HCT116 (cell line): Measurements from ENCODE around the gene MROH7. TPM values are rescaled to one million over a fixed set of nuclear protein-coding genes. Genes with fewer than 3 reads are reported as not detected.

Experiments used
- ATAC-seq: fragments of 200-7000 bp; cut with Tn5 transposase; 2 replicates; pipeline ENCODE4 v1.9.1; 2020; ENCODE audit warnings: mild to moderate bottlenecking, moderate library complexity
- BruUV-seq: library from RNA; stranded (reverse); fragments of 400-500 nt; replicated peaks from 2 replicates; lab custom pipeline; 2021; lab: Mats Ljungman, UMichigan
- CTCF ChIA-PET: fragments of 300-600 bp; sonication (Branson Sonifier 250); formaldehyde crosslinking; loops from one replicate; lab custom pipeline; 2021; ENCODE audit warnings: antibody characterized with exemption; lab: Charles Lee
- POLR2A ChIA-PET: fragments of 300-600, 350-600 bp; sonication (Branson Sonifier 250); formaldehyde crosslinking; loops from one replicate; lab custom pipeline; 2021; ENCODE audit warnings: antibody characterized with exemption; lab: Charles Lee
- RAD21 ChIA-PET, 2 experiments: fragments of 300-600 bp; sonication (Branson Sonifier 250); formaldehyde crosslinking; loops; one replicate each; lab custom pipeline; 2023; ENCODE audit warnings: low total read pairs in 2 of 2; ENCODE audit not compliant: uncharacterized antibody in 2 of 2, unreplicated experiment in 2 of 2, low non-redundant PET in 1 of 2; lab: Charles Lee
- DNase-seq: peaks from one replicate; pipeline ENCODE4 v3.0.0-alpha.2; 2010; ENCODE audit warnings: low read depth, low spot score
- H2AFZ ChIP-seq: fragments of 200-600 bp; shearing (Covaris generic), sonication (generic); 2 replicates; pipeline ENCODE4 v1.6.1; 2017; ENCODE audit warnings: low read depth, mixed run types, mixed read lengths, antibody characterized with exemption, low read length; ENCODE audit not compliant: poor library complexity, severe bottlenecking
- H3K27ac ChIP-seq: 2 replicates; pipeline ENCODE4 v1.5.1; 2012; ENCODE audit warnings: low read depth, low read length
- H3K27me3 ChIP-seq: fragments of 200-600 bp; sonication (generic); 2 replicates; pipeline ENCODE4 v1.6.1; 2016; ENCODE audit warnings: mixed run types, low read length, mixed read lengths; ENCODE audit not compliant: insufficient read depth
- H3K36me3 ChIP-seq, 2 experiments: fragments of 200-500 bp in 1 of 2; fragments of 200-600 bp in 1 of 2; sonication (Bioruptor generic) in 1 of 2; sonication (generic) in 1 of 2; 2 replicates each; pipeline versions ENCODE4 v1.5.1 to v1.6.1; 2014 to 2016; ENCODE audit warnings: low read length in 2 of 2, inconsistent platforms in 1 of 2, mixed read lengths in 1 of 2, mixed run types in 1 of 2; ENCODE audit not compliant: insufficient read depth in 2 of 2, control insufficient read depth in 1 of 2
- H3K4me1 ChIP-seq, 2 experiments: fragments of 200-600 bp in 1 of 2; sonication (generic) in 1 of 2; 2 replicates each; pipeline versions ENCODE4 v1.5.1 to v1.6.1; 2012 to 2017; ENCODE audit warnings: low read length in 2 of 2, inconsistent platforms in 1 of 2, mild to moderate bottlenecking in 1 of 2, mixed read lengths in 1 of 2, mixed run types in 1 of 2, moderate library complexity in 1 of 2; ENCODE audit not compliant: insufficient read depth in 2 of 2, control insufficient read depth in 1 of 2
- H3K4me2 ChIP-seq: fragments of 200-600 bp; sonication (generic); 2 replicates; pipeline ENCODE4 v1.6.1; 2017; ENCODE audit warnings: mixed run types, low read length, mixed read lengths
- H3K4me3 ChIP-seq, 2 experiments: fragments of 200-600 bp in 1 of 2; sonication (generic) in 1 of 2; replicated peaks in 1 of 2; 2 replicates each; pipeline ENCODE4 v1.5.1; 2011 to 2016; ENCODE audit warnings: low read length in 2 of 2, control low read depth in 1 of 2, low read depth in 1 of 2, mild to moderate bottlenecking in 1 of 2, mixed read lengths in 1 of 2, mixed run types in 1 of 2
- H3K79me2 ChIP-seq: fragments of 200-600 bp; sonication (generic); 2 replicates; pipeline ENCODE4 v1.6.1; 2017; ENCODE audit warnings: mild to moderate bottlenecking, mixed run types, low read length, moderate library complexity, mixed read lengths; ENCODE audit not compliant: insufficient read depth
- H3K9ac ChIP-seq: fragments of 200-600 bp; sonication (generic); 2 replicates; pipeline ENCODE4 v1.6.1; 2016; ENCODE audit warnings: low read length, mixed read lengths
- H3K9me2 ChIP-seq: fragments of 200-600 bp; sonication (generic), shearing (Covaris generic); 2 replicates; pipeline ENCODE4 v1.6.1; 2017; ENCODE audit warnings: mixed run types, mild to moderate bottlenecking, moderate library complexity; ENCODE audit not compliant: insufficient read depth
- H3K9me3 ChIP-seq, 2 experiments: fragments of 200-500 bp in 1 of 2; fragments of 200-600 bp in 1 of 2; sonication (Bioruptor generic) in 1 of 2; sonication (generic) in 1 of 2; 2 replicates each; pipeline ENCODE4 v1.6.1; 2014 to 2017; ENCODE audit warnings: low read length in 2 of 2, mixed read lengths in 2 of 2, inconsistent platforms in 1 of 2, low read depth in 1 of 2, mild to moderate bottlenecking in 1 of 2, mixed run types in 1 of 2, moderate library complexity in 1 of 2; ENCODE audit not compliant: control insufficient read depth in 1 of 2, insufficient read depth in 1 of 2
- H4K20me1 ChIP-seq: fragments of 200-600 bp; sonication (generic), shearing (Covaris generic); 2 replicates; pipeline ENCODE4 v1.6.1; 2017; ENCODE audit warnings: mixed run types, mild to moderate bottlenecking, moderate library complexity; ENCODE audit not compliant: insufficient read depth
- ATF3 ChIP-seq: IDR thresholded peaks from 2 replicates; pipeline ENCODE4 v1.6.1; 2012
- CEBPB ChIP-seq: IDR thresholded peaks from 2 replicates; pipeline ENCODE4 v1.6.1; 2012; ENCODE audit warnings: low read depth
- CTCF ChIP-seq, 3 experiments: fragments of 200-600 bp in 1 of 3; sonication (generic) in 1 of 3; IDR thresholded peaks in 2 of 3; conservative IDR thresholded peaks in 1 of 3; 2 replicates each; pipeline ENCODE4 v1.5.1; 2012 to 2017; ENCODE audit warnings: low read depth in 2 of 3, low read length in 2 of 3, antibody characterized with exemption in 1 of 3, borderline replicate concordance in 1 of 3, control low read depth in 1 of 3, mild to moderate bottlenecking in 1 of 3, mixed read lengths in 1 of 3, mixed run types in 1 of 3, moderate library complexity in 1 of 3; ENCODE audit not compliant: insufficient read depth in 1 of 3
- EGR1 ChIP-seq: IDR thresholded peaks from 2 replicates; pipeline ENCODE4 v1.6.1; 2012; ENCODE audit warnings: low read depth
- ELF1 ChIP-seq: IDR thresholded peaks from 2 replicates; pipeline ENCODE4 v1.6.1; 2012; ENCODE audit warnings: low read depth, borderline replicate concordance
- FOSL1 ChIP-seq: IDR thresholded peaks from 2 replicates; pipeline ENCODE4 v1.6.1; 2012; ENCODE audit warnings: low read depth
- JUND ChIP-seq: IDR thresholded peaks from 2 replicates; pipeline ENCODE4 v1.6.1; 2012
- POLR2AphosphoS5 ChIP-seq: IDR thresholded peaks from 2 replicates; pipeline ENCODE4 v1.6.1; 2011; ENCODE audit warnings: mild to moderate bottlenecking, low read depth, low read length, moderate library complexity
- RAD21 ChIP-seq: IDR thresholded peaks from 2 replicates; pipeline ENCODE4 v1.6.1; 2012; ENCODE audit warnings: low read depth, mild to moderate bottlenecking
- REST ChIP-seq: IDR thresholded peaks from 2 replicates; pipeline ENCODE4 v1.6.1; 2012; ENCODE audit warnings: low read depth
- SIN3A ChIP-seq: IDR thresholded peaks from 2 replicates; pipeline ENCODE4 v1.6.1; 2012; ENCODE audit warnings: low read depth
- SRF ChIP-seq: IDR thresholded peaks from 2 replicates; pipeline ENCODE4 v1.6.1; 2012; ENCODE audit warnings: low read depth
- TCF7L2 ChIP-seq: IDR thresholded peaks from 2 replicates; pipeline ENCODE4 v1.7.0; 2011; ENCODE audit warnings: borderline replicate concordance, inconsistent platforms; ENCODE audit not compliant: insufficient read depth, insufficient read length; ENCODE audit errors: extremely low read depth
- ZBTB33 ChIP-seq: IDR thresholded peaks from 2 replicates; pipeline ENCODE4 v1.6.1; 2011; ENCODE audit warnings: mild to moderate bottlenecking, low read length, moderate library complexity; ENCODE audit not compliant: insufficient replicate concordance; ENCODE audit errors: extremely low read depth
- ZFX ChIP-seq: fragments of 450-650 bp; IDR thresholded peaks from 2 replicates; pipeline ENCODE4 v1.6.1; 2017
- ZNF274 ChIP-seq: fragments of 200-500 bp; sonication (Bioruptor generic); IDR thresholded peaks from 2 replicates; pipeline ENCODE4 v1.6.1; 2014; ENCODE audit warnings: mild to moderate bottlenecking, low read depth, low read length, inconsistent platforms
- intact Hi-C: fragments of 100-400 bp; cut with micrococcal nuclease; formaldehyde crosslinking; loops from 2 replicates; pipeline ENCODE4 v1.10.0; 2022
- total RNA-seq: library from RNA; stranded (reverse); gene quantifications from one replicate; pipeline ENCODE4 v1.2.1, GENCODE V29; 2021; ENCODE audit not compliant: unreplicated experiment

MROH7 gene
- total RNA-seq, 1 experiment from 2014 or later = 1.1 TPM

- BruUV-seq = no TSS peak
- ChIA-PET RAD21 (no interaction called here), POLR2A (no interaction called here), CTCF (no interaction called here)
- no peak for ATAC-seq
- no peak overlapping the region for H2AFZ ChIP-seq
- no peak overlapping the region for H3K27ac ChIP-seq
- intact Hi-C loops = no loop called here
- no peak overlapping the region for H3K4me3 ChIP-seq
- H3K9ac ChIP-seq = no peak overlapping the region
- no peaks in the 10 kb centered on the region for H3K9me2 ChIP-seq
- H3K4me2 ChIP-seq = no peak overlapping the region
- peaks cover 0 to 5% of the 10 kb centered on the region in 2 experiments; a peak in 2 of 4 replicates for H3K36me3 ChIP-seq
- H3K4me1 ChIP-seq = peaks cover 0 to 7% of the 10 kb centered on the region in 2 experiments; a peak in 2 of 4 replicates
- H3K9me3 ChIP-seq = no peaks in the 10 kb centered on the region
- no peak for DNase-seq
- H3K79me2 ChIP-seq = no peaks in the 10 kb centered on the region
- TF ChIP-seq TCF7L2 (no peak), CEBPB (no peak), ELF1 (no peak), JUND (no peak), SRF (no peak), EGR1 (no peak), POLR2AphosphoS5 (no peak), ZNF274 (no peak), REST (no peak), RAD21 (no peak), SIN3A (no peak), CTCF (IDR thresholded peaks at IDR 0.05 in 2 of 3, conservative IDR thresholded peaks at IDR 0.05 in 1 of 3; ENCODE audit: borderline replicate concordance in 1 of 3, insufficient read depth in 1 of 3, low read depth in 2 of 3, low read length in 2 of 3) (no peak), ZFX (no peak), ZBTB33 (no peak), FOSL1 (no peak), ATF3 (no peak)
- H4K20me1 ChIP-seq = no peaks in the 10 kb centered on the region
- H3K27me3 ChIP-seq = no peaks in the 10 kb centered on the region
Measured at GRCh38 chr1:54608566-54609230, 32.9 kb upstream of the MROH7 start.
